HCT116 (cell line): ENCODE data around the gene FOXJ1. TPM values are rescaled to one million over a fixed set of nuclear protein-coding genes. Genes with fewer than 3 reads are reported as not detected.

Experiments
- ATAC-seq: fragments of 200-7000 bp; cut with Tn5 transposase; 2 replicates; pipeline ENCODE4 v1.9.1; 2020; ENCODE audit warnings: mild to moderate bottlenecking, moderate library complexity
- BruUV-seq: library from RNA; stranded (reverse); fragments of 400-500 nt; replicated peaks from 2 replicates; lab custom pipeline; 2021; lab: Mats Ljungman, UMichigan
- CTCF ChIA-PET: fragments of 300-600 bp; sonication (Branson Sonifier 250); formaldehyde crosslinking; loops from one replicate; lab custom pipeline; 2021; ENCODE audit warnings: antibody characterized with exemption; lab: Charles Lee
- POLR2A ChIA-PET: fragments of 300-600, 350-600 bp; sonication (Branson Sonifier 250); formaldehyde crosslinking; loops from one replicate; lab custom pipeline; 2021; ENCODE audit warnings: antibody characterized with exemption; lab: Charles Lee
- RAD21 ChIA-PET, 2 experiments: fragments of 300-600 bp; sonication (Branson Sonifier 250); formaldehyde crosslinking; loops; one replicate each; lab custom pipeline; 2023; ENCODE audit warnings: low total read pairs in 2 of 2; ENCODE audit not compliant: uncharacterized antibody in 2 of 2, unreplicated experiment in 2 of 2, low non-redundant PET in 1 of 2; lab: Charles Lee
- DNase-seq: peaks from one replicate; pipeline ENCODE4 v3.0.0-alpha.2; 2010; ENCODE audit warnings: low read depth, low spot score
- H2AFZ ChIP-seq: fragments of 200-600 bp; shearing (Covaris generic), sonication (generic); 2 replicates; pipeline ENCODE4 v1.6.1; 2017; ENCODE audit warnings: low read depth, mixed run types, mixed read lengths, antibody characterized with exemption, low read length; ENCODE audit not compliant: poor library complexity, severe bottlenecking
- H3K27ac ChIP-seq: 2 replicates; pipeline ENCODE4 v1.5.1; 2012; ENCODE audit warnings: low read depth, low read length
- H3K27me3 ChIP-seq: fragments of 200-600 bp; sonication (generic); 2 replicates; pipeline ENCODE4 v1.6.1; 2016; ENCODE audit warnings: mixed run types, low read length, mixed read lengths; ENCODE audit not compliant: insufficient read depth
- H3K36me3 ChIP-seq, 2 experiments: fragments of 200-500 bp in 1 of 2; fragments of 200-600 bp in 1 of 2; sonication (Bioruptor generic) in 1 of 2; sonication (generic) in 1 of 2; 2 replicates each; pipeline versions ENCODE4 v1.5.1 to v1.6.1; 2014 to 2016; ENCODE audit warnings: low read length in 2 of 2, inconsistent platforms in 1 of 2, mixed read lengths in 1 of 2, mixed run types in 1 of 2; ENCODE audit not compliant: insufficient read depth in 2 of 2, control insufficient read depth in 1 of 2
- H3K4me1 ChIP-seq, 2 experiments: fragments of 200-600 bp in 1 of 2; sonication (generic) in 1 of 2; 2 replicates each; pipeline versions ENCODE4 v1.5.1 to v1.6.1; 2012 to 2017; ENCODE audit warnings: low read length in 2 of 2, inconsistent platforms in 1 of 2, mild to moderate bottlenecking in 1 of 2, mixed read lengths in 1 of 2, mixed run types in 1 of 2, moderate library complexity in 1 of 2; ENCODE audit not compliant: insufficient read depth in 2 of 2, control insufficient read depth in 1 of 2
- H3K4me2 ChIP-seq: fragments of 200-600 bp; sonication (generic); 2 replicates; pipeline ENCODE4 v1.6.1; 2017; ENCODE audit warnings: mixed run types, low read length, mixed read lengths
- H3K4me3 ChIP-seq, 2 experiments: fragments of 200-600 bp in 1 of 2; sonication (generic) in 1 of 2; replicated peaks in 1 of 2; 2 replicates each; pipeline ENCODE4 v1.5.1; 2011 to 2016; ENCODE audit warnings: low read length in 2 of 2, control low read depth in 1 of 2, low read depth in 1 of 2, mild to moderate bottlenecking in 1 of 2, mixed read lengths in 1 of 2, mixed run types in 1 of 2
- H3K79me2 ChIP-seq: fragments of 200-600 bp; sonication (generic); 2 replicates; pipeline ENCODE4 v1.6.1; 2017; ENCODE audit warnings: mild to moderate bottlenecking, mixed run types, low read length, moderate library complexity, mixed read lengths; ENCODE audit not compliant: insufficient read depth
- H3K9ac ChIP-seq: fragments of 200-600 bp; sonication (generic); 2 replicates; pipeline ENCODE4 v1.6.1; 2016; ENCODE audit warnings: low read length, mixed read lengths
- H3K9me2 ChIP-seq: fragments of 200-600 bp; sonication (generic), shearing (Covaris generic); 2 replicates; pipeline ENCODE4 v1.6.1; 2017; ENCODE audit warnings: mixed run types, mild to moderate bottlenecking, moderate library complexity; ENCODE audit not compliant: insufficient read depth
- H3K9me3 ChIP-seq, 2 experiments: fragments of 200-500 bp in 1 of 2; fragments of 200-600 bp in 1 of 2; sonication (Bioruptor generic) in 1 of 2; sonication (generic) in 1 of 2; 2 replicates each; pipeline ENCODE4 v1.6.1; 2014 to 2017; ENCODE audit warnings: low read length in 2 of 2, mixed read lengths in 2 of 2, inconsistent platforms in 1 of 2, low read depth in 1 of 2, mild to moderate bottlenecking in 1 of 2, mixed run types in 1 of 2, moderate library complexity in 1 of 2; ENCODE audit not compliant: control insufficient read depth in 1 of 2, insufficient read depth in 1 of 2
- H4K20me1 ChIP-seq: fragments of 200-600 bp; sonication (generic), shearing (Covaris generic); 2 replicates; pipeline ENCODE4 v1.6.1; 2017; ENCODE audit warnings: mixed run types, mild to moderate bottlenecking, moderate library complexity; ENCODE audit not compliant: insufficient read depth
- CBX3 ChIP-seq: IDR thresholded peaks from 2 replicates; pipeline ENCODE4 v1.6.1; 2012; ENCODE audit warnings: low read depth
- EZH2 ChIP-seq: fragments of 200-600 bp; sonication (generic); IDR thresholded peaks from 2 replicates; pipeline ENCODE4 v1.6.1; 2017; ENCODE audit warnings: antibody characterized with exemption, mixed run types
- FOSL1 ChIP-seq: IDR thresholded peaks from 2 replicates; pipeline ENCODE4 v1.6.1; 2012; ENCODE audit warnings: low read depth
- JUND ChIP-seq: IDR thresholded peaks from 2 replicates; pipeline ENCODE4 v1.6.1; 2012
- REST ChIP-seq: IDR thresholded peaks from 2 replicates; pipeline ENCODE4 v1.6.1; 2012; ENCODE audit warnings: low read depth
- SIN3A ChIP-seq: IDR thresholded peaks from 2 replicates; pipeline ENCODE4 v1.6.1; 2012; ENCODE audit warnings: low read depth
- intact Hi-C: fragments of 100-400 bp; cut with micrococcal nuclease; formaldehyde crosslinking; loops from 2 replicates; pipeline ENCODE4 v1.10.0; 2022
- total RNA-seq: library from RNA; stranded (reverse); gene quantifications from one replicate; pipeline ENCODE4 v1.2.1, GENCODE V29; 2021; ENCODE audit not compliant: unreplicated experiment

The FOXJ1 gene
- total RNA-seq, 1 experiment from 2014 or later, result 0.61 TPM

- no peaks in the 10 kb centered on the region for H3K9me3 ChIP-seq
- H3K9me2 ChIP-seq, result no peaks in the 10 kb centered on the region
- H3K36me3 ChIP-seq, result no peaks in the 10 kb centered on the region
- no TSS peak for BruUV-seq
- no peak for DNase-seq
- no peak for TF ChIP-seq SIN3A
- TF ChIP-seq REST, result no peak
- TF ChIP-seq JUND, result no peak
- TF ChIP-seq FOSL1, result no peak
- TF ChIP-seq CBX3, result no peak
- TF ChIP-seq EZH2, result no peak
- no peaks in the 10 kb centered on the region for H3K79me2 ChIP-seq
- ATAC-seq, result no peak
- no peak overlapping the region for H2AFZ ChIP-seq
- POLR2A ChIA-PET, result no interaction called here
- H3K9ac ChIP-seq, result no peak overlapping the region
- intact Hi-C loops, result no loop called here
- H3K4me2 ChIP-seq, result no peak overlapping the region
- RAD21 ChIA-PET, result no interaction called here
- CTCF ChIA-PET, result no interaction called here
- H3K27ac ChIP-seq, result no peak overlapping the region
- H4K20me1 ChIP-seq, result no peaks in the 10 kb centered on the region
- H3K4me1 ChIP-seq, result peaks cover 24 to 29% of the 10 kb centered on the region in 2 experiments
- no peaks in the 10 kb centered on the region for H3K27me3 ChIP-seq
- H3K4me3 ChIP-seq, result no peak overlapping the region
Measured at GRCh38 chr17:76138234-76138895, 2.7 kb downstream of the FOXJ1 start.
